HEK293T (cell line): ENCODE measurements around the gene ETF1.

Experiments used
- BHLHE40 ChIP-seq: fragments of 450-650 bp; IDR thresholded peaks from 2 replicates; pipeline ENCODE4 v1.6.1; 2016; ENCODE audit warnings: mild to moderate bottlenecking, moderate library complexity, borderline replicate concordance
- CTBP1 ChIP-seq: fragments of 450-650 bp; IDR thresholded peaks from 2 replicates; pipeline ENCODE4 v1.6.1; 2016; ENCODE audit warnings: borderline replicate concordance
- ELF4 ChIP-seq: fragments of 450-650 bp; IDR thresholded peaks from 2 replicates; pipeline ENCODE4 v1.6.1; 2017; ENCODE audit warnings: antibody characterized with exemption
- FOXA1 ChIP-seq: fragments of 450-650 bp; IDR thresholded peaks from 2 replicates; pipeline ENCODE4 v1.6.1; 2016; ENCODE audit warnings: mild to moderate bottlenecking
- FOXK2 ChIP-seq: fragments of 450-650 bp; IDR thresholded peaks from 2 replicates; pipeline ENCODE4 v1.6.1; 2016; ENCODE audit warnings: mild to moderate bottlenecking
- HDGF ChIP-seq: fragments of 450-650 bp; IDR thresholded peaks from 2 replicates; pipeline ENCODE4 v1.6.1; 2017; ENCODE audit warnings: antibody characterized with exemption, borderline replicate concordance
- LEF1 ChIP-seq: fragments of 450-650 bp; IDR thresholded peaks from 2 replicates; pipeline ENCODE4 v1.6.1; 2017; ENCODE audit warnings: mild to moderate bottlenecking, borderline replicate concordance
- NFRKB ChIP-seq: fragments of 450-650 bp; IDR thresholded peaks from 2 replicates; pipeline ENCODE4 v1.6.1; 2016; ENCODE audit warnings: mild to moderate bottlenecking, moderate library complexity
- SP1 ChIP-seq: fragments of 450-650 bp; IDR thresholded peaks from 2 replicates; pipeline ENCODE4 v1.6.1; 2017
- SUZ12 ChIP-seq: fragments of 450-650 bp; IDR thresholded peaks from 2 replicates; pipeline ENCODE4 v1.6.1; 2016; ENCODE audit warnings: mild to moderate bottlenecking
- TARDBP ChIP-seq: fragments of 450-650 bp; IDR thresholded peaks from 2 replicates; pipeline ENCODE4 v1.6.1; 2016
- ZNF384 ChIP-seq: fragments of 450-650 bp; IDR thresholded peaks from 2 replicates; pipeline ENCODE4 v1.6.1; 2016
- TF ChIP-seq, protein P1 (sequence below): fragments of 450-650 bp; IDR thresholded peaks from 2 replicates; pipeline ENCODE4 v1.6.1; 2016

DNA sequence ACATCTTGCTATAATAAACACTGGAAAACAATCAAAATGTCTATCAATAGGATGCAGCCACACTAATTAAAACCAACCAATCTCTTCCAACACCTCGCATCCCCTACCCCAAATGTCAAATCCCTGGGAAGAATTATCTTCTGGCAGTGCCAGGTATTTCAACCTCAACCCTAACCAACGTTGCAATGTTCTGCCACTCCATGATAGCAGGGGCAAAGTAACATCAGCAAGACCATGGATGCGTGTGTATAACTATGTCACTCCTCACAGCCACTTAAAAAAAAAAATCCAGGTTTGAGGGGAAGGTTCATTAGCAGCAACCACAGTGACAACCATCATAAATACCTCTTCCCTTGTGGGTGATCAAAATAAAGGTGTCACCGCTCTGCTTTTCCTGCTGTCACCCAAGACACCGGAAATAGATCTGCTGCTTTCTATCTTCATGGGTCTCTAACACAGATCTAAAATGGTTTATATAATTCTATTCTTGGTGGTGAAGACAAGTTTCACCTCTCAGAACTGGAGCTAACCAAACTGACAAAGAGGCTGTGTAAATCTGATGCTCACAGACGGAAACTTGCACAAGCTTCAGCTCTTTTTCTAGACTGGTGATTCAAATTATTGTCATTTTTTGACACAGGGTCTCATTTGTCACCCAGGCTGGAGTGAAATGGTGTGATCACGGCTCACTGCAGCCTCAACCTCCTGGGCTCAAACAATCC, 22.2 kb upstream of the ETF1 start:
- TF ChIP-seq NFRKB (no peak), CTBP1 (no peak), SUZ12 (no peak), SP1 (no peak), ELF4 (no peak), FOXK2 (no peak), HDGF (no peak), BHLHE40 (no peak), LEF1 (no peak), FOXA1 (no peak), TARDBP (no peak), ZNF384 (no peak)
- TF ChIP-seq, protein P1, sequence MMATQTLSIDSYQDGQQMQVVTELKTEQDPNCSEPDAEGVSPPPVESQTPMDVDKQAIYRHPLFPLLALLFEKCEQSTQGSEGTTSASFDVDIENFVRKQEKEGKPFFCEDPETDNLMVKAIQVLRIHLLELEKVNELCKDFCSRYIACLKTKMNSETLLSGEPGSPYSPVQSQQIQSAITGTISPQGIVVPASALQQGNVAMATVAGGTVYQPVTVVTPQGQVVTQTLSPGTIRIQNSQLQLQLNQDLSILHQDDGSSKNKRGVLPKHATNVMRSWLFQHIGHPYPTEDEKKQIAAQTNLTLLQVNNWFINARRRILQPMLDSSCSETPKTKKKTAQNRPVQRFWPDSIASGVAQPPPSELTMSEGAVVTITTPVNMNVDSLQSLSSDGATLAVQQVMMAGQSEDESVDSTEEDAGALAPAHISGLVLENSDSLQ = no peak
